Astrocyte of the cerebellum (primary cell): ENCODE results near the gene P2RY8.
"Not testable (repeated sequence)": the region's sequence is repeated elsewhere in the genome, so short reads cannot be mapped to it uniquely, and the experiment has no call there.

Experiments used
- DNase-seq: peaks from one replicate; pipeline ENCODE4 v3.0.0-alpha.2; 2011; ENCODE audit warnings: low read depth
- H3K4me3 ChIP-seq: 2 replicates; pipeline ENCODE4 v1.5.1; 2011; ENCODE audit warnings: mild to moderate bottlenecking, low read depth, low read length, moderate library complexity
- in situ Hi-C: cut with HindIII; loops from 2 replicates; pipeline ENCODE4 v1.10.0; 2017; ENCODE audit warnings: low sequenced_read_pairs
- TF ChIP-seq, protein P1 (sequence below): IDR thresholded peaks from 2 replicates; pipeline ENCODE4 v1.5.1; 2012; ENCODE audit warnings: low read length, low read depth, moderate library complexity, mild to moderate bottlenecking; ENCODE audit errors: missing control alignments

The P2RY8 gene

DNA sequence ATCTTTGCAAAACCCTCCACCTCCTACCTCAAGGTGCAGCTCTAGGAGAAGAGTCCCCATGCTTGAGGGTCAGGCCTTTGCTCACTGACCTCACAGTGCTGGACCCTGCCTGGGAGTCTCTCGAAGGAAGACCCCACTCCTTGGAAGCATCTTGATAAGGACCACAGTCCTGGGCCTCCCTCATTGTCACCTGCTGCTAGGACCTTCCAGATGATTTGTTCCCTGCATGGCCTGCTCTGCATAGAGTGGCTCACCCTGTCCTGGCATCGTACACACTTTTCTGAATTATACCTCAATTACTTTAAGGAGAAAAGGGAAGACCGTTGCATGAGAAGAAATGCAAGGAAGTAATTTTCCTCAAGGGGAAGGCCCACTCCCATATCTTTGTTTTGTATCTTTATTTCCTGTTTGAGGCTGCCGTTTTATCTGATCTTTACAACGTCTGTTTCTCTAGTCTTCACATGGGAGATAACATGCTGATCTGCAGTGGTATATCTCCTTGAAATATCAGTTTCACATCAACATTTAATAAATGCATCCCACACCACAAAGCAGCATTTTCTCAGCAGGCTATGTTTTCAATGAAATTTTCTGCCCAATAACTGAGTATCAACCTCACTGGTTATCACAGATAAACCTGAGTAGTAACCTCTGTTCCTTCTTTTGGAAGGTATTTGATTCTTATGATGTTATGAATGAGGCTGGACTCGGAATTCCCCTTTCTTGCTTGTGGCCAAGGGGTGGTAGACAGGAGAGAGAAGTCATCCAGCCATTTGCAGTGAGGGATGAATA lies 39.4 kb upstream of the P2RY8 start:
- H3K4me3 ChIP-seq, result no peak overlapping the region
- no peak for DNase-seq
- in situ Hi-C loops, result no loop called here
- TF ChIP-seq, protein P1, sequence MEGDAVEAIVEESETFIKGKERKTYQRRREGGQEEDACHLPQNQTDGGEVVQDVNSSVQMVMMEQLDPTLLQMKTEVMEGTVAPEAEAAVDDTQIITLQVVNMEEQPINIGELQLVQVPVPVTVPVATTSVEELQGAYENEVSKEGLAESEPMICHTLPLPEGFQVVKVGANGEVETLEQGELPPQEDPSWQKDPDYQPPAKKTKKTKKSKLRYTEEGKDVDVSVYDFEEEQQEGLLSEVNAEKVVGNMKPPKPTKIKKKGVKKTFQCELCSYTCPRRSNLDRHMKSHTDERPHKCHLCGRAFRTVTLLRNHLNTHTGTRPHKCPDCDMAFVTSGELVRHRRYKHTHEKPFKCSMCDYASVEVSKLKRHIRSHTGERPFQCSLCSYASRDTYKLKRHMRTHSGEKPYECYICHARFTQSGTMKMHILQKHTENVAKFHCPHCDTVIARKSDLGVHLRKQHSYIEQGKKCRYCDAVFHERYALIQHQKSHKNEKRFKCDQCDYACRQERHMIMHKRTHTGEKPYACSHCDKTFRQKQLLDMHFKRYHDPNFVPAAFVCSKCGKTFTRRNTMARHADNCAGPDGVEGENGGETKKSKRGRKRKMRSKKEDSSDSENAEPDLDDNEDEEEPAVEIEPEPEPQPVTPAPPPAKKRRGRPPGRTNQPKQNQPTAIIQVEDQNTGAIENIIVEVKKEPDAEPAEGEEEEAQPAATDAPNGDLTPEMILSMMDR, result no peak

DNA sequence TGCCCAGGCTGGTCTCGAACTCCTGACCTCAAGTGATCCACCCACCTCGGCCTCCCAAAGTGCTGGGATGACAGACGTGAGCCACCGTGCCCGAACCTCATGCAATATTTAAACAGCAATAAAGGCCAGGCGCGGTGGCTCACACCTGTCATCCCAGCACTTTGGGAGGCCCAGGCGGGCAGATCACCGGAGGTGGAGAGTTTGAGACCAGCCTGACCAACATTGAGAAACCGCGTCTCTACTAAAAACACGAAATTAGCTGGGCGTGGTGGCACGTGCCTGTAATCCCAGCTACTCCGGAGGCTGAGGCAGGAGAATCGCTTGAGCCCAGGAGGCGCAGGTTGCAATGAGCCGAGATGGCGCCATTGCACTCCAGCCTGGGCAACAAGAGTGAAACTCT lies 37.2 kb upstream of the P2RY8 start:
- DNase-seq, in situ Hi-C loops, H3K4me3 ChIP-seq: not testable (repeated sequence)

DNA sequence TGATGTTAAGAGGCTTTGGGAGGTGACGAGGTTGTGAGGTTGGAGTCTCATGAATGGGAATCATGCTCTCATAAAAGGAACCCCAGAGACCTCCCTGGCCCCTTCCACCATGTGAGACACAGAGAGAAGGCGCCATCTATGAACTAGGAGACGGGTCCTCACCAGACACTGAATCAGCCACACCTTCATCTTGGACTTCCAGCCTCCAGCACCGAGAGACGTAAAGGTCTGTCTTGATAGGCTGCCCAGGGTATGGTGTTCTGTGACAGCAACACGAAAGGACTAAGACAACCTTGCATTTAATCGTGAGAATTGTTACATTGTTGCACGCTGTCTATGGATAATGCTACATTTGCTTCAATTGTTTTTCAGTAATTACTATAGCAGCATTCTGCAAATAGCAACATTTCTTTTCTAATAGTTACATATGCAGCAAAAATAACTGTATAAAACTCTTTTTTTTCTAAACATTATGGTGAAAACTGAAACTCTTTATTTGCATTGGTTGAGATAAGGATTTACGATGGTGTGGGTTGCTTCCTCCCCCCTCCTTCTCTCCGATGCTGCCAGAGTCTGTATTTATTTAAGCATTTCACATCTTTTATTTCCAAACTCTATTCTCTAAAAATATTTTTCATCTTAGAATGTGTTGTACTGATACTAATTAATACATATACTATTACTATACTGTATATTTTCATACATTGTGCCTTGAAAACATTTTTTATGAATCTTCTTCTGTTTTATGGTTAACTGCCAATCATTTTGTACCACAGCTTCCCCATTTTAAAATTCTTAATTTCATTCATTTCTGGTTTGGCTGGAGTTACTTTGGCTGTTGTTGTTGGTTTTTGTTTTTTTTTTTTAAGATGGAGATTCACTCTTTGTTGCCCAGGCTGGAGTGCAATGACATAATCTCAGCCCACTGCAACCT lies 28.0 kb upstream of the P2RY8 start:
- H3K4me3 ChIP-seq, result no peak overlapping the region
- in situ Hi-C loops, result no loop called here
- TF ChIP-seq, protein P1, result no peak
- no peak for DNase-seq

DNA sequence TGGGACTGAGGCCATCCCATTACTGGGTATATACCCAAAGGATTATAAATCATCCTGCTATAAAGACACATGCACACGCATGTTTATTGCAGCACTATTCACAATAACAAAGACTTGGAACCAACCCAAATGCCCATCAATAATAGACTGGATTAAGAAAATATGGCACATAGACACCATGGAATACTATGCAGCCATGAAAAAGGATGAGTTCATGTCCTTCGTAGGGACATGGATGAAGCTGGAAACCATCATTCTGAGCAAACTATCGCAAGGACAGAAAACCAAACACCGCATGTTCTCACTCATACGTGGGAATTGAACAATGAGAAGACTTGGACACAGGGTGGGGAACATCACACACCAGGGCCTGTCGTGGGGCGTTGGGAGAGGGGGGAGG lies 27.1 kb upstream of the P2RY8 start:
- DNase-seq, H3K4me3 ChIP-seq, in situ Hi-C loops: not testable (repeated sequence)

DNA sequence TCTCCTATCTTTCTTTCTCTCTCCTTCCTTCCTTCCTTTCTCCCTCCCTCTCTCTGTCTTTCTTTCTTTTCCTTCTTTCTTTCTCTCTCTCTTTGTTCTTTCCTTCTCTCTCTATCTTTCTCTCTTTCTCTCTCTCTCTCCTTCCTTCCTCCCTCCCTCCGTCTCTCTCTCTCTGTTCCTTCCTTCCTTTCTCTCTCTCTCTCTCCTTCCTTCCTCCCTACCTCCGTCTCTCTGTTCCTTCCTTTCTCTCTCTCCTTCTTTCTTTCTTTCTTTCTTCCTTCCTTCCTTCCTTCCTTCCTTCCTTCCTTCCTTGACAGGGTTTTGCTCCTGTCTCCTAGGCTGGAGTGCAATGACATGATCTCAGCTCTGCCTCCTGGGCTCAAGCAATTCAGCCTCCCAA lies 24.2 kb upstream of the P2RY8 start:
- H3K4me3 ChIP-seq, result no peak overlapping the region
- in situ Hi-C loops, result no loop called here
- TF ChIP-seq, protein P1, result no peak
- no peak for DNase-seq

DNA sequence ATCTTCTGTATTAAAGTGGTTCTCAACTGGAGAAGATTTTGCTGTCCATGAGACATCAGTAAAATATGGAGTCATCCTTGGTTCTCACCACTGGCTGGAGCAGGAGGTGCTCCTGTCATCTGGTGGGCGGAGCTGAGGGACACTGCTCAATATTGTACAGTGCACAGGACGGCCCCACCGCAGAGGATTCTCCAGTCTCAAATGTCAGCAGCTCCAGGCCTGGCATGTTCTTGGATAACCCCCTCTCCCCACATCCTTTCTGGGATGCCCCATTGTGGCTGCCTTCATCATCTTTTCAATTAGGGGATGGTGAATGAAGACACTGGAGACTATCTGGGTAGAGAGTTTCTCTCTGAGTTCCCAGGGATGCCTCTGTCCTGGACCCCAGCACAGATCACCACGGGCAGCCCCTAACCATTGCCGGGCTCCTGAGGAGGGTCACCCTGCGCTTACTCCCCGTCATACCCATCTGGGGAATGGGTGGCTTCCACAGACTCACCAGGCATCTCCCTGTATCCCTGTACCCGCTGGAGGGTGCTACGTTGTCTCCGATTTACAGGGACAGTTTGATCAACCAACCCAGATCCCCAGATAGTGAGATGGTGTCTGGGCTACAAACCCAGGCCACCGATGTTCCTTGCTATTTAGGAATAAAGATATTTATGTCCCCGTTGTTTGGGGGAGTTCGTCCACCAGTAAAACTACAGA lies 21.9 kb upstream of the P2RY8 start:
- in situ Hi-C loops, result no loop called here
- H3K4me3 ChIP-seq, result no peak overlapping the region
- no peak for DNase-seq
- TF ChIP-seq, protein P1, result no peak

DNA sequence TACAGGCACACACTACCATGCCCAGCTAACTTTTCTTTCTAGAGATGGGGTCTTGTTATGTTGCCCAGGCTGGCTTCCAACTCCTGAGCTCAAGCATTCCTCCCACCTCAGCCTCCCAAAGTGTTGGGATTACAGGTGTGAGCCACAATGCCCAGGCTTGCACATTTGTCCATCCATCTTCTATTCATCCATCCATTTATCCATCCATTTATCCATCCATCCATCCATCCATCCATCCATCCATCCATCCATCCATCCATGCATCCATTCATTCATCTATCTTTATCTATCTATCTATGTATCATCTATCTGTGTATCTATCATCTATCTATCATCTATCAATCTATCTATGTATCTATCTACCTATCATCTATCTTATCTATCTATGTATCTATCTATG lies 20.5 kb upstream of the P2RY8 start:
- in situ Hi-C loops, H3K4me3 ChIP-seq, DNase-seq: not testable (repeated sequence)
